ENCODE results near the gene PCID2. TPM values are rescaled to one million over a fixed set of nuclear protein-coding genes. Genes with fewer than 3 reads are reported as not detected.
A peak's percentile ranks its signal among the peaks of the same experiment; 100 is the strongest.

Gene PCID2
- total and polyA plus RNA-seq, 11 donors: 30.0 to 60.2 (median 45.2) TPM

GRCh38 chr13:113204378-113204734 lies 4.1 kb downstream of the PCID2 start:
- Histone ChIP-seq H3K27me3 (no peaks in the 10 kb centered on the region), H3K4me3 (no peak overlapping the region), H3K27ac (peak overlapping the region; percentile 46 to 90 (median 78)), H3K4me1 (peaks cover 3 to 70% (median 49%) of the 10 kb centered on the region in 12 donors), H3K9me3 (no peaks in the 10 kb centered on the region), H3K36me3 (peaks cover 0 to 31% (median 11%) of the 10 kb centered on the region in 9 donors)
- ATAC-seq: peak; percentile 1 to 43 (median 18)
- 44 to 64% (median 62%) methylated on average over 2 to 5 of the region's 5 CpGs for WGBS, 4 donors
- intact Hi-C loops (cut with DNase I): loop anchor here in 2 of 10 donors (5.0 to 10.0 kb wide), 2 partner anchors 47 to 50 kb away; partner anchors contain the start of gene PROZ (in 2 of the 2)
- peak in 2 of 5 donors; percentile 48 to 62 for DNase-seq
- TF ChIP-seq POLR2A (IDR thresholded peaks at IDR 0.05): no peak
- TF ChIP-seq CTCF (IDR thresholded peaks at IDR 0.05): no peak

- Histone ChIP-seq H3K27me3 (no peaks in the 10 kb centered on the region), H3K27ac (peak overlapping the region; percentile 53 to 90 (median 78)), H3K9me3 (no peaks in the 10 kb centered on the region), H3K4me1 (peaks cover 3 to 76% (median 49%) of the 10 kb centered on the region in 12 donors), H3K36me3 (peaks cover 0 to 37% (median 17%) of the 10 kb centered on the region in 9 donors), H3K4me3 (no peak overlapping the region)
- DNase-seq (peak; percentile 71 to 85 (median 79)), ATAC-seq (peak; percentile 82 to 92 (median 88))
- WGBS, 4 donors: 73 to 86% (median 80%) methylated on average over 11 to 12 of the region's 12 CpGs
- no peak for TF ChIP-seq POLR2A (IDR thresholded peaks at IDR 0.05)
- no peak for TF ChIP-seq CTCF (IDR thresholded peaks at IDR 0.05)
- intact Hi-C loops (cut with DNase I): loop anchor here in 2 of 10 donors (5.0 to 10.0 kb wide), 2 partner anchors 46 to 49 kb away; partner anchors contain the start of gene PROZ (in 2 of the 2)
These were observed 4.7 kb downstream of the PCID2 start for GRCh38 chr13:113203507-113204377.

- DNase-seq (peak in 1 of 5 donors; percentile 16), ATAC-seq (peak in 3 of 4 donors; percentile 29 to 51 (median 31))
- WGBS, 4 donors: 51 to 60% (median 58%) methylated on average over 4 of the region's 4 CpGs
- intact Hi-C loops (cut with DNase I): loop anchor here in 2 of 10 donors (5.0 to 10.0 kb wide), 2 partner anchors 46 to 48 kb away; partner anchors contain the start of gene PROZ (in 2 of the 2)
- peaks cover 0 to 45% (median 24%) of the 10 kb centered on the region in 9 donors for H3K36me3 ChIP-seq
- H3K4me1 ChIP-seq: peaks cover 3 to 73% (median 48%) of the 10 kb centered on the region in 12 donors
- no peak overlapping the region for H3K4me3 ChIP-seq
- H3K9me3 ChIP-seq: no peaks in the 10 kb centered on the region
- TF ChIP-seq CTCF (IDR thresholded peaks at IDR 0.05) (no peak), POLR2A (IDR thresholded peaks at IDR 0.05) (no peak)
- H3K27ac ChIP-seq: peak overlapping the region in 10 of 12 donors; percentile 68 to 90 (median 81)
- H3K27me3 ChIP-seq: no peaks in the 10 kb centered on the region
These were observed 5.6 kb downstream of the PCID2 start for GRCh38 chr13:113202912-113203311.

GRCh38 chr13:113201815-113202214 lies 6.7 kb downstream of the PCID2 start:
- Histone ChIP-seq H3K36me3 (peaks cover 0 to 56% (median 35%) of the 10 kb centered on the region in 9 donors), H3K4me1 (peaks cover 3 to 70% (median 38%) of the 10 kb centered on the region in 12 donors), H3K9me3 (no peaks in the 10 kb centered on the region), H3K27me3 (no peaks in the 10 kb centered on the region), H3K4me3 (no peak overlapping the region), H3K27ac (no peak overlapping the region)
- intact Hi-C loops (cut with DNase I): loop anchor here in 2 of 10 donors (5.0 to 10.0 kb wide), 2 partner anchors 45 to 47 kb away; partner anchors contain the start of gene PROZ (in 2 of the 2)
- TF ChIP-seq POLR2A (IDR thresholded peaks at IDR 0.05): no peak
- TF ChIP-seq CTCF (IDR thresholded peaks at IDR 0.05): no peak
- 89 to 100% (median 96%) methylated on average over 2 of the region's 2 CpGs for WGBS, 4 donors
- DNase-seq (no peak), ATAC-seq (no peak)

All from heart left ventricle (tissue), 16 donors.